Measurements from ENCODE around the gene TLR10.

The TLR10 gene

DNA sequence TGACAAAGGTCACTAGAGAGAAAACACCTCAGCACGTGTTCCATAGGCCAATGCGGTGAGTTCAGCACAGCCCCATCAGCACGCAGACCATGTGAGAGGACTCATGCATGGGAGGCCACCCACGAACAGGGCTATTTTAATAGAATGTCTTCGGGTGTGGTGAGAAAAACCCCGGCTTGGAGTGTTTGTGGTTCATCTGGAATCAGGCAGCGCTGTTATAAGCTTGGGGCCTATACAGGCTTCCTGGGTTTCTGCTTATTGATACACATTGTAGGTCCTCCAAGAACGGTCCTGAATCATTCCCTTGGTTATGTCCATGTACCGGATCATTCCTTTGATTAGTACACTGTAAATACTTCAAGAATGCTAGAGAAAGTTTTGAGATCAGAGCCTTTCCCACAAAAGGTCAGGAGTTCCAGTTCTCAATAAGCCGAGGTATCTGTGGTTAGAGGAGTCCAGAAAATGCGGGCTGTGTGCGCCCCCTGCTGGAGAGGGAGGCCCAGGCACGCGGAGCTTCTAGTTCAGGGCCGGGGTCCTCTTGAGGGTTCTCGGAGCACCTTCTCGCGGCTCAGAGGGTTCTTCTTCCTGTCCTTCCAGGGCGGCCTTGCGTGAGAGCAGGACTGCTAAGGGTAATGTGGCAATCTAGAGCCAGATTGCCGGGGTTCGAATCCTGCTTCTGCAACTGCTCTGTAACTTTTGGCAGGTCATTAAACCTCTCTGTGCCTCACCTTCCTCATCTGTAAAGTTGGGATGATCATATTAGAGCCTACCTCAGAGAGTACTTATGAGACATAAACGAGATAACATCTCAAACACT is 51.8 kb downstream of the TLR10 start:
- peak; percentile 78 for DNase-seq (ENCODE audit: low read depth, low spot score)

- no peak for DNase-seq (ENCODE audit: low read depth, low spot score)
Observed at GRCh38 chr4:38730493-38730829, 52.3 kb downstream of the TLR10 start.

DNA sequence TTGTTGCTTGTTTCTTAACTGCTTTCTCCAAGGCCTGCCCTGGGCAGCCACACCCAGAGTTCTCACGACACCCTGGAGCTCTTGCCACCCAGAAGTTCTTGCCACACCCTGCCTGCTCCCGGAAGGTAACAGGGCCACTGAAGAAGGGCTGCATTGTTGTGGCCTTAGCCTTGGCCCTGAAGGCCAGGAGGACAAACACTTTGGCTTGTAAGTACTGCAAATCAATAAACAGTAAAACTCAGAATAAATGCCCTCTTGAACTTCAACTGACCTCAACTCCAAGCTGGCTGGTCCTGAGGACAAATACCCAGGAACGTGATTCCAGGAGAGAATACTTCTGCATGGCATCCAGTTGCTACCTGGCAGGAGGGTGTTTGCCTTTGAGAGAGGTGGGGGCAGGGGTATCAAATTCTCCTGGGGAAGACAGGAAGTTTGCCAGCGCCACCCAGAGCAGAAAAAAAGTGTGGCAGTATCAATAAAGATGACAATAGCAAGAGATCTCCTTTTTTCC is 54.1 kb downstream of the TLR10 start:
- no peak for DNase-seq (ENCODE audit: low read depth, low spot score)

GRCh38 chr4:38724475-38724808 is 58.3 kb downstream of the TLR10 start:
- DNase-seq (ENCODE audit: low read depth, low spot score) = no peak

- DNase-seq (ENCODE audit: low read depth, low spot score) = no peak
Observed at GRCh38 chr4:38723726-38724474, 58.9 kb downstream of the TLR10 start.

DNA sequence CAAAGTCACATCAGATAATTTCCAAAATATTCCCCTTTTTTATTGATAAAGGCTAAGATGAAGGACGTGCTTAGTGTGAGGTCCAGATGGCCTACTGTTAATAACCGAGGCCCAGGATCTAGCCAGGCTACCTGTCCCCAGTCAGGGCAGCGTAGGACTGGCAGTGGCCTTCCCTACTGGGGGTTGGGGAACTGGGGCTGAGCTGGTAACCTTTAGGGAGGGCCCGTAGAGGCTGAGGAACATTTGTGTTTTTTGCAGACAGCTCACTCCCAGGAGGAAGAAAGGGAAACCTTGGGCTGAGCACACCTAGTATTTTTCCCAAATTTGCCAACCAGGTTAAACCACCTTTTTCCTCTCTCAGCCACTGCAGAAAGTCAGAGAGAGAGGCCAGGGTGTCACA is 59.7 kb downstream of the TLR10 start:
- DNase-seq (ENCODE audit: low read depth, low spot score) = no peak
